Activated CD4-positive, alpha-beta T cell treated with anti-CD3 and anti-CD28 coated beads for 24 hours (primary cell): ENCODE measurements around the gene TERB2.
"Not testable (repeated sequence)": the region's sequence is repeated elsewhere in the genome, so short reads cannot be mapped to it uniquely, and the experiment has no call there.

ENCODE experiments used
- DNase-seq, 2 donors: peaks; one replicate each; pipeline ENCODE4 v3.0.0-alpha.2; 2020; ENCODE audit warnings: low read depth in 2 of 2

TERB2 gene

DNA sequence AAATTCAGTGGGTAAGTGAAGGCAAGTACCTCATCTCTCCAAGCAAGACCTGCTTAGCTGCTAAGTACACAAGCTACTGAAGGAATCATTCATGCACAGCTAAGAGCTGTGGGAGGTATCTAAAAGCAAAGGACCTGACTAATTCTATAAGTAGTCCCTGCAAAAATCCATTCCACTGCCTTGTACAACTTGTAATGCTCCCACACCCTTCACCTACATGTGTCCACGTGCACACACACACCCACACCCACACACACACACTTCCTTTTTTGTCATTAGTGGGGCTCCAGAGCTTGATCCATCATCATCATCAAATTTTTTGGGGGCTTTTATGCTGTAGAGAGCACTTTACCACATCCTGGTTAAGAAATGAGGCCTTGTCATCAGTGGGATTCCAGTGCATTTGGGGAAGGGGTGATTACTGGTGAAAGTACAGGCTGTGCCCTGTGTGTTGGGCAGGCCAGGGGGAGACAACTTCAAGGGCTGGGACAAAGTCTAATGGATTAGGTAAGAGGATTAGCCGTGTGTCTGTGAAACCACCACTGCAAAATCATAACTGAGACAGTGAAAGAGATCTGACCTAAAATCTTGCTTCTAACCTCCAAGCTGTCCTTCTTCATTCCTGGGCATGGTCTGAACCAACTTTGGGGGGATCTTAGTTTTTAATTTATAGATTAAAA, 47.4 kb downstream of the TERB2 start:
- DNase-seq, result not testable (repeated sequence)

DNA sequence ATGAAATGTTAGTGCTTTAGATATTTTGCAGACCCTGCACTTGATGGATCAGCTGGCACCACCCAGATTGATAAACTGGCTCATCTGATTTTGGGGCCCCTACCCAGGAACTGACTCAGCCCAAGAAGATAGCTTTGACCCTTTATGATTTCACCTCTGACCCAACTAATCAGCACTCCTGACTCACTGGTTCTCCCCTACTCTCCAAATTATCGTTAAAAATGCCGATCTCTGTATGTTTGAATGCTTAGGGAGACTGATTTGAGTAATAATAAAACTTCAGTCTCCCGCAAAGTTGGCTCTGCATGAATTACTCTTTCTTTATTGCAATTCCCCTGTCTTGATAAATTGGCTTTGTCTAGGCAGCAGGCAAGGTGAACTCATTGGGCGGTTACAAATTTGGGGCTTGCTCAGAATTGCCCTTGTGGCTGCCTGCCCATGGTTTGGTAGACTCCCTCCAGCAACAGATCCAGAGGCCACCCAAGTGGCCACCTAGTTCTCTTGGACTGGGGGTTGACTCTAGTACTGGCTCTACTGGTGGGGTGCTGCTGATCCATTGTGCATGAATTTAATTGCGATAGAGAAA, 48.2 kb downstream of the TERB2 start:
- DNase-seq, result not testable (repeated sequence)

DNA sequence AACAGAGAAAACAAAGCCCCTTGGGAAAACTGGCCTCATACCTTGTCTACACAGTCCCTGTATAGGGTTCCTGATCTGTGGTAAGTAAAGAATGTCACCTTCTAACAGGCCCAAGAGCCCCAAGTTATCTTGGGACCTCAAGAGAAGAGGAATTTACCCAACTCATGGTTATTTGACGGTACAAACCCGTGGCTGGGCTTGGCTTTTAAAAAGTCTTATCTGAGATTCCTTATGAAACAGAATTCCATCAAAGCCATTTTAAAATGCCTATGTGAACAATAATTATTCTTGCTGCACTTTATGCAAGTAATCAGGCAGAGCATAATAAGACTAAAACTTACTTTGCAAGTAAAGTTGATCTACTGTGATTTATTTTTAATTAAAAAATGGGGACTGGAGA, 52.6 kb downstream of the TERB2 start:
- DNase-seq, result no peak

DNA sequence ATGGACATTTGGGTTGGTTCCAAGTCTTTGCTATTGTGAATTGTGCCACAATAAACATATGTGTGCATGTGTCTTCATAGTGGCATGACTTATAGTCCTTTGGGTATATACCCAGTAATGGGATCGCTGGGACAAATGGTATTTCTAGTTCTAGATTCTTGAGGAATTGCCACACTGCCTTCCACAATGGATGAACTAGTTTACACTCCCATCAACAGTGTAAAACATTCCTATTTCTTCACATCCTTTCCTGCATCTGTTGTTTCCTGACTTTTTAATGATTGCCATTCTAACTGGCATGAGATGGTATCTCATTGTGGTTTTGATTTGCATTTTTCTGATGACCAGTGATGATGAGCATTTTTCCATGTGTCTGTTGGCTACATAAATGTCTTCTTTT, 58.6 kb downstream of the TERB2 start:
- DNase-seq, result not testable (repeated sequence)

DNA sequence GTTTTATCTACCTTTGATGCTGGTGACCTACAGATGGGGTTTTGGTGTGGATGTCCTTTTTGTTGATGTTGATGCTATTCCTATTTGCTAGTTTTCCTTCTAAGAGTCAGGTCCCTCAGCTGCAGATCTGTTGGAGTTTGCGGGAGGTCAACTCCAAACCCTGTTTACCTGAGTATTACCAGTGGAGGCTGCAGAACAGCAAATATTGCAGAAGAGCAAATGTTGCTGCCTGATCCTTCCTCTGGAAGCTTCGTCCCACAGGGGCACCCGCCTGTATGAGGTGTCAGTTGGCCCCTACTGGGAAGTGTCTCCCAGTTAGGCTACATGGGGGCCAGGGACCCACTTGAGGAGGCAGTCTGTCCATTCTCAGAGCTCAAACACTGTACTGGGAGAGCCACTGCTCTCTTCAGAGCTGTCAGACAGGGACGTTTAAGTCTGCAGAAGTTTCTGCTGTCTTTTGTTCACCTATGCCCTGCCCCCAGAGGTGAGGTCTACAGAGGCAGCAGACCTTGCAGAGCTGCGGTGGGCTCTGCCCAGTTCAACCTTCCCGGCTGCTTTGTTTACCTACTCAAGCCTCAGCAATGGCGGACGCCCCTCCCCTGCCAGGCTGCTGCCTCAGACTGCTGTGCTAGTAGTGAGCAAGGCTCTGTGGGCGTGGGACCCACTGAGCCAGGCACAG, 63.9 kb downstream of the TERB2 start:
- DNase-seq, result not testable (repeated sequence)

DNA sequence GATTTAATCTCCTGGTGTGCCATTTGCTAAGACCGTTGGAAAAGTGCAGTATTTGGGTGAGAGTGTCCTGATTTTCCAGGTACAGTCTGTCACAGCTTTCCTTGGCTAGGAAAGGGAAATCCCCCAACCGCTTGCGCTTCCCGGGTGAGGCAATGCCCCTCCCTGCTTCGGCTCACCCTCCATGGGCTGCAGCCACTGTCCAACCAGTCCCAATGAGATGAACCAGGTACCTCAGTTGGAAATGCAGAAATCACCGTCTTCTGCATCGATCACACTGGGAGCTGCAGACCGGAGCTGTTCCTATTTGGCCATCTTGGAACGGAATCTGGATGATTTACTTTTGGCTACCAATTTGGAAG, 64.4 kb downstream of the TERB2 start:
- not testable (repeated sequence) for DNase-seq

DNA sequence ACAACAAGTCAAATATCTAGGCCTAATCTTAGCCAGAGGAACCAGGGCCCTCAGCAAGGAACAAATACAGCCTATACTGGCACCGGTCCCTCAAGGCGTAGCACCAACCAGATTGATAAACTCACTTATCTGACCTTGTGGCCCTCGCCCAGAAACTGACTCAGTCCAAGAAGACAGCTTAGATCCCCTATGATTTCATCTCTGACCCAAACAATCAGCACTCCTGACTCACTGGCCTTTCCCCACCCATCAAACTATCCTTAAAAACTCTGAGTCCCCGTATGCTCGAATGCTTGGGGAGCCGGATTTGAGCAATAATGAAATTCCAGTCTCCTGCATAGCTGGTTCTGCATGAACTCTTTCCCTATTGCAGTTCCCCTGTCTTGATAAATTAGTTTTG, 64.9 kb downstream of the TERB2 start:
- DNase-seq, result no peak

DNA sequence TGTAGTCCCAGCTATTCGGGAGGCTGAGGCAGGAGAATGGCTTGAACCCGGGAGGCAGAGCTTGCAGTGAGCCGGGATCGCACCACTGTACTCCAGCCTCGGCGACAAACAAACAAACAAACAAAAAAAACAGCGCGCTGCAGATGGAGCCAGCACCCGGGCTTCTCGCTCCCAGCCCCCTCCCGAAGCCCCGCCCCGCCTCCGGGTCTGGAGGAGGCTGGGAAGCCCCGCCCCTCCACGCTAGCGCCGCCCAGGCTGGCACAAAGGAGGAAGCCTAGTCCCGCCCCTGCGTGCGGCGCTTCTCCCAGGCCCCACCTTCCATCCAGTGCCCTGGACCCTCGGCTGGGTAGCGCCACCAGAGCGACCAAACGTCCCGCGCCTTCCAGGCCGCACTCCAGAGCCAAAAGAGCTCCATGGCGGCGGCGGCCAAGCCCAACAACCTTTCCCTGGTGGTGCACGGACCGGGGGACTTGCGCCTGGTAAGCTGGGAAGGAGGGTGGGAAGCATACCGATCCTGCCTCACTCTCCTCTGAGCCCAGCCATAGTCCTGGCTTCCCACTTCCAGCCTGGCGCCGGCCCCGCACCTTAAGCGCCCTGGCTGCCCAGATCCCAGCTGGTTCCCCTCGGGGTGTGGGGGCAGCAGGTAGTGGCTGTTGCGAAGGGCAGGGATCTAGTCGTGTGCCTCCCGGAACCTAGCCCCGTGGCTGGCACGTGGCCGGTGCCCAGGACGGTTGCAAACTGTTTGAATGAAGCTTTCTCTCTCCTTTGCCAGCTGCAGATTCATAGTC, 66.6 kb downstream of the TERB2 start, which contains the start of gene SORD:
SORD (plus strand) TSS at position 325 of the 788 bp plus-strand sequence; CDS start at position 414, 89 bp downstream.
- DNase-seq, result peak; percentile 93 to 95

DNA sequence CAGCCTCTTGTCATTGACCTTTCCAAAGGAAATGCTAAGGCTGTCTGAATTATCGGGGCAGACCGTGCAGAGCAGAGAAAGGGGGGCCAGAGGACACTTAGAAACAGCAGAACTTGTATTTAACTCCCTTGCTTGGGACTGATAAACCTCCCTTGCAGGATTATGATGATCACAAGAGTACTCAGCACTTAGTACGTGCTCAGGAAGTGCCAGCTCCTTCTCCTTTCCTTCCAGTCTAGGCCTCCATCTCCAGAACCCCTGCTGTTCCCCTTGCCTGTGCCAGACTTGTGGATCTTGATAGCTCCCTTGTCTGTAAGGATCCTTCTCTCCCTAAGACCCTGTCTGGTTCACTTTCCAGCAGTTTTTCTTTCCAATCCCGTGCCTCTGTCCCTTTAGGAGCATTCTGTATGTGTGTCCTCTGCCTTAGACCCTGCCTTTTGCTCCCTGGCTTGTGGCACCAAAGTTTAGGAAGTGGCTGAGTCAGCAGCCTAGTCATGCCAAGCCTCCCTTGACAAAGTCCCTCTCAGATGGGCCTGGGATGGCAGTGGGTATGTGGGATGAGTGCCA, 67.3 kb downstream of the TERB2 start:
- no peak for DNase-seq

DNA sequence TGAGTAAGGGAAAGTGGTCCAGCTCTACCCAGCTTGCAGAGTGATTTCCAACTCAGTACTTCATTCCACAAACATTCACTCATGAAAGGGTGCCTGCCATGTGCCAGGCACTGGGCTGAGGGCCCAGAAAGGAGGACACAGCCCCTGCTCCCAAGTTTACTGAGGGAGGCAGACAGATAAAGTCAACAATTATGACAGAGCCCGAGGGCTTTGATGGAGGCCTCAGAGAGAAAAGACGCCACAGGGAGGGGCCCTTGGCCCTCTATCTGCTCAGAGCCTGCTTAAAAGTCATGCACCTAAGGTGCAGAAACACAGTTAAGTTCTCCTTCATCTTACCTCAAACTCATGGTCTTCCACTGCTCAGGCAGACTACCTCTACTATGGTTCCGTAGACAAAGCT, 68.2 kb downstream of the TERB2 start:
- not testable (repeated sequence) for DNase-seq

DNA sequence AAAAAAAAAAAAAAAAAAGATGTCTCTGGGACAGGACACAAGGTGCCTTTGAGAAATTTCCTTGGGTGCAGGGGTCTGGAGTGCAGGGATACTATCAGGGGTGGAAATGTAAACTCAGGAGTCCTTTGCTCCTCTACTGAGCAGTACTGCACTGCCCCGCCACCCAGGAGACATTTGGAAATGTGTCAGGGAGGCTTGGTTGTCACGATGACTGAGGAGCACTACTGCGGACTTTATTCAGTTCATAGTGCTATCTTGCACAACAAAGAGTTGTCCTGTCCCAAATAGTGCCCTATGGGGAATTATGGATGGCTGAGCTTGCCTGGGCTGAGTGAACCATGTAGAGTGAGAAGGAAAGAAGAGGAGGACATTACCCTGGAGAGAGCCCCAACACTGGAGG, 69.1 kb downstream of the TERB2 start:
- not testable (repeated sequence) for DNase-seq

DNA sequence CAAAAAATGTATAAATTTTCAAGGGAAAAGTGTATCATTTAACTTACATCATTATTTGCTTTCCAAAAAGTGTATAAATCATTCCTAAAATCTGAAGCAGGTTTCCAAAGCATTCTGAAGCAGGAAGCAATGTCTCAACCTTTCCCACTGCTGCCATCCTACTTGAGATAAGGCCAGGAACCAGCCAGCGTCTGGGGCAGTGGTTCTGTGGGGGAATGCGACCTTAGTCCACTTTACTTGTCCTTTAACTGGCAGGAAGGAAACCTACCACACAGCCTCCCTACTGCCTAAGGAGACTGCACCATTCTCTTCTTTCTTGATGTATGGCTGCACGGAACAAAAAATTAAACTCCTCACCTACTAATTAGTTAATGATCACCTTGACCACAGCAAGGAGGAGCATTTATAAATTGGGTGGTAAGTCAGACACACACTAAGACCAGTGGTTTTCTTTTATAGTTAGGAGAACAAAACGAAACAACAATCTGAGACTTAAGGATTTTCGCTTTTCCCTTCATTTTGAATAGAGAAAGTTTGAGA, 70.2 kb downstream of the TERB2 start:
- DNase-seq, result no peak

DNA sequence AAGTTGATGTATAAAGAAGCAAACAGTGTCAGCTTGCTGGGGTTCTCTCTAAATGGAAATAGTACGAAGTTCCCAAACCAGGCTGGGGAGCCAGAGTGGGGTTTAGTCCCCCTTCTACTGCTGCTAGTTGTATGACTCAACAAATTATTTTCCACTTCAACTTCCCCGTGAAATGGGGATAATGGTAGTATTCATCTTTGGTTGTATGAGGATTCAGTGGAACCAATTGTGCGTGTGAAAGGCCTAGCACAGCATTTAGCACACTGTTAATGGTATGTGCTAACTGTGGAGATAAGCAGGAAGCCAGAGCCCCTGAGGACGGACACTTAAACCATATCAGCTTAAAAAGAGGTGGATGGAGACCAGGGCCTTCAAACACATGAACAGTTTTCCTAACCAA, 70.7 kb downstream of the TERB2 start:
- no peak for DNase-seq
